Activated T-cell treated with anti-CD3 and anti-CD28 coated beads, Interleukin-2, amount 50 U/mL, for 72 hours (primary cell): Measurements from ENCODE around the gene GRID1. TPM values are rescaled to one million over a fixed set of nuclear protein-coding genes. Genes with fewer than 3 reads are reported as not detected.
A peak's percentile ranks its signal among the peaks of the same experiment; 100 is the strongest.

ENCODE experiments used
- ATAC-seq, 2 donors: fragments of 150-1000 bp; cut with Tn5 transposase; replicated peaks in 1 of 2; 2 replicates each; pipeline ENCODE4 v1.10.0; 2021; ENCODE audit warnings: moderate library complexity in 2 of 2, mild to moderate bottlenecking in 1 of 2
- DNase-seq, 2 donors: peaks; one replicate each; pipeline ENCODE4 v3.0.0; 2021 to 2022; ENCODE audit warnings: mixed read lengths in 1 of 2
- H3K27ac Mint-ChIP-seq: one replicate; pipeline ENCODE4 v1.8.0; 2022; ENCODE audit warnings: mild to moderate bottlenecking, moderate library complexity, mixed read lengths
- H3K27me3 Mint-ChIP-seq: one replicate; pipeline ENCODE4 v1.8.0; 2022; ENCODE audit warnings: low read depth, mixed read lengths
- H3K36me3 Mint-ChIP-seq, 2 donors: one replicate each; pipeline ENCODE4 v1.8.0; 2022; ENCODE audit warnings: mixed read lengths in 2 of 2, mild to moderate bottlenecking in 1 of 2; ENCODE audit not compliant: insufficient read depth in 2 of 2
- H3K4me1 Mint-ChIP-seq: one replicate; pipeline ENCODE4 v1.8.0; 2022; ENCODE audit warnings: low read depth, mixed read lengths
- H3K4me3 Mint-ChIP-seq, 2 donors: one replicate each; pipeline ENCODE4 v1.8.0; 2022; ENCODE audit warnings: mild to moderate bottlenecking in 2 of 2, mixed read lengths in 2 of 2, moderate library complexity in 2 of 2
- H3K9me3 Mint-ChIP-seq, 2 donors: one replicate each; pipeline ENCODE4 v1.8.0; 2022; ENCODE audit warnings: mixed read lengths in 2 of 2
- total RNA-seq, 2 donors: library from RNA; stranded (reverse); gene quantifications; one replicate each; pipeline ENCODE4 v1.2.3, GENCODE V29; 2022

GRID1 gene
- total RNA-seq, 2 donors from 2014 or later = not detected

DNA sequence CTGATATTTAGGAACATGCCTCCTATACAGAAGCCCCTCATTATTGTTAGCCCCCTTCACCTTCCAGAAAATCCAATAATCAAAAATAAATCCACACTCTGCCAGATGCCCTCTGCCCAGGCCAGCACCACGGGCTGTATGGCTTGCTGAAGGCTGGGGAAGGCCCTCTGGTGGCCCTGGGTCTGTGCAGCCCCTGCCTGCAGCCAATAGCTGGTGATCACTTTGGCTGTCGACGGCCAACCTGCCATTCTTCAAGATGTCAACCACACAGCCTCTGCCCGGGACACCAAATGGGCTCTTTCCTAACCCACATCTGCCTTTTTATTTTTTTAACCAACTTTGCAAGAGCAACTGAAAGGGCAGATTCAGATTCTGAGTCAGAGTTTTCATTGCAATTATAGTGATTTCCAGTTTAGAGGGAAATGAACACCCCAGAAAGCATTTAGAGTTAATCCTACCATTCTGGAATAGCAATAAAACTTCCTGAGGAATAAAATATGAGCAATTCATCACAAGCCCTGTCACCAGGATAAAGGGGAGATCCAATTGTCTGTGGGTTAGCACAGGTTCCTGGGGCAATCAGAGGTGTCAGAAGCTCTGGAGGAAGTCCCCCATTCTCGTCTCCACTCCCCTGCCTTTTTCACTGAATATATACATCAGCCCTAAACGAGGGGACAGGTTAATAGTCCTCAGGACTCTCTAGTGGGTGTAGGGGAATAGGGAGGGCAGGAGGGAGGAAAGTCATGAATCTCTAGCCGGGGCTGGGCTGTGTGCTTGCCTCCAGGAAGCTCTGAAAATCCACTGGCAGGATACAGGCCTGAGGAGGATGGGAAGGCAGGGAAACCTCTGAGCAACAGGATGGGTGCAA is 211.3 kb downstream of the GRID1 start:
- Mint-ChIP-seq H3K36me3 (no peaks in the 10 kb centered on the region), H3K4me1 (no peaks in the 10 kb centered on the region), H3K27me3 (peaks cover 6% of the 10 kb centered on the region), H3K9me3 (no peaks in the 10 kb centered on the region), H3K27ac (no peak overlapping the region), H3K4me3 (no peak overlapping the region)
- DNase-seq = no peak
- ATAC-seq = no peak

DNA sequence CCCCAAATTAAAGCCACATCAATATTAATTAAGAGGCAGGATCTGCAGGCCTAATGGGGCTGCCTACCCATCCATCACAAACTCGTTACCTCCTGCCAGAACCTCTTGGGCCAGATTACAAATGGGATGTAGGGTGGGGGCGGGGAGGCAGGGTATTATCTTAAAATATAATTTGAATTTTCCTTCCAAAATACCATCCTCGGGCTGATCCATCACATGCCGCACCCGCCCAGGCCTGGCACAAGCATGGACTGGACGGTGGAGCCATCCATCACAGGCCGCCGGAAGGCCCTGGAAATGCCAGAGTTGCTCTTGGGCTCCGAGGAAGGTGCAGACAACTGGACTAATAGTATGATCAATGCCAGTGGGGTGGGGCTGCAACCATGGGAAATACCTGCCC is 212.8 kb downstream of the GRID1 start:
- Mint-ChIP-seq H3K4me3 (no peak overlapping the region), H3K36me3 (no peaks in the 10 kb centered on the region)
- no peak for ATAC-seq

DNA sequence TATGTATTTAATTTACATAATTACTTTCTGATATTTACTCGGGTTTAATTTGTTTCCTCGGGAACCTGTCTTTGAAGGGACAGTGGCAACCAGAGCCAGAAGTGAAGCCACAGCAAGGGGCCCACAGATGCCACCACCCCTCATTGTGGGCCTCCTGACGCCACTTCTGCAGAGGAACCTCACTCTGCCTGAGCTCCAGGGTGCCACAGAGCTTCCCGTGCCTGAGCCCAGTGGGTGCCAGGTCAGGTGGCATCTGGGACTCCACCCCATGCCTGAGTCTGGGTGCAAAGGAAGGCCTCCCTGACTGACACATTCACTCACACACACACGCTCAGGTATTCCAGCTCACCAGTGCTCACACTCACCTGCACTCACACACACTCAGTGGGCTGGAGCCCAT is 213.7 kb downstream of the GRID1 start:
- Mint-ChIP-seq H3K4me1 (no peaks in the 10 kb centered on the region), H3K36me3 (no peaks in the 10 kb centered on the region), H3K27me3 (peaks cover 6% of the 10 kb centered on the region), H3K9me3 (no peaks in the 10 kb centered on the region), H3K27ac (no peak overlapping the region), H3K4me3 (no peak overlapping the region)
- DNase-seq (no peak), ATAC-seq (no peak)

More for the DNA sequence above, 212.8 kb downstream of the GRID1 start:
- H3K4me1 Mint-ChIP-seq = no peaks in the 10 kb centered on the region
- peaks cover 6% of the 10 kb centered on the region for H3K27me3 Mint-ChIP-seq
- no peaks in the 10 kb centered on the region for H3K9me3 Mint-ChIP-seq
- DNase-seq = no peak
- H3K27ac Mint-ChIP-seq = no peak overlapping the region

DNA sequence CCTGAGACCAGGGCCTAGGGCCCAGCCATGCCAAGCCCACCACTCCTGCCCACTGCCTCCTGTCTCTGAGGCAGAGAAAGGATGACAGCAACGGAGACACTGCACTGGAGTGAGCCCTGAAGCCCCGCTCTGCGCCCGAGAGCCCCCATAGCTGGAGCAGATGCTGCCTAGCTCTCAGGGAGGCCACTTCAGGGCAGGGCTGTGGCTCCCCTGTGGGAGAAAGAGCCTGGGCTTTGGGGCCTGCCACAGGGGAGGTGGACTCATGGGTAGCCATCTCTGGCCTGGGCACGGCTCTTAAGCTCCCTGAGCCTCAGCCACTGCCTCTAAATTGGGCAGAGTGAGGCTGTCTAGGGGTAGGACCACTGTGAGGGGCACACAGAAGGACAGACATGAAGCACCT is 214.2 kb downstream of the GRID1 start:
- ATAC-seq = no peak
- Mint-ChIP-seq H3K27me3 (peaks cover 6% of the 10 kb centered on the region), H3K27ac (no peak overlapping the region), H3K9me3 (no peaks in the 10 kb centered on the region), H3K4me1 (no peaks in the 10 kb centered on the region), H3K36me3 (no peaks in the 10 kb centered on the region), H3K4me3 (no peak overlapping the region)
- no peak for DNase-seq

DNA sequence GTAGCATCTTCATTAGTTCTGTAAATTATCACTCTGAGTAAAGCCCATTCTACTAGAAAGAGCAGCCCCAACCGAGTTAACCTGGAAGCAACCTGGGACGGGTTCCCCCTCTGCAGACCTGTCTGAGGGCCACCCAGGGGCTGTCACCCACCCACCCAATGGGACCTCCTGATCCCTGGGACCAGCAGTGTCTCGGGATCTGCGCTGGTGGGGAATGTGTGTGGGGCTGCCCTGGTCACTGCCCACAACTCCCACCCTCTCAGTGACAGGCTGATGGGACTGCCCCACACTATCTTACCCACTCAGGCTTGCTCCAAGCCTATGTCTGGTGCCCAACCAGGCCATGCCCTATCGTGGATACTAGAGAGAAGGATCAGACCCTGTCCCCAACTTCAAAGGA is 215.0 kb downstream of the GRID1 start:
- DNase-seq (no peak), ATAC-seq (no peak)
- H3K36me3 Mint-ChIP-seq = no peaks in the 10 kb centered on the region
- no peaks in the 10 kb centered on the region for H3K9me3 Mint-ChIP-seq
- no peak overlapping the region for H3K27ac Mint-ChIP-seq
- no peak overlapping the region for H3K4me3 Mint-ChIP-seq
- no peaks in the 10 kb centered on the region for H3K4me1 Mint-ChIP-seq
- peaks cover 3% of the 10 kb centered on the region for H3K27me3 Mint-ChIP-seq

DNA sequence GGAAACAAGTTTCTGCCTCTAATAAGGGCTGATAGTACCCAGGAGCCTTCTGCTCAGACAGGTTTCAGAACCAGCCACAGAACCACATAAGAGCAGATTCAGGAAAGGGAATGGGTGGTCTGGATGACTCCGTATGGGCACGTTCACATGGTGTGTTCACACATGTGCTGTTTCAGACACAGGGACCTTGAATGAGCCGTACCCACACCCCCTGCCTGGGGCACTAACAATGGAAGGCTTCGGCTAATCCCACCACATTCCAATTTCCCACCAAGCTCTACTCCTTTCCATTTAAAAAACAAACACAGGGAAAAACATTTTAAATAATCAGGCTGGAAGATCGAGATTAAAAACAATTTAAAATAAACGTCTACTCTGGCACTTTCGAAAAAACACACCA is 217.3 kb downstream of the GRID1 start:
- Mint-ChIP-seq H3K4me1 (no peaks in the 10 kb centered on the region), H3K36me3 (no peaks in the 10 kb centered on the region), H3K4me3 (no peak overlapping the region), H3K27me3 (no peaks in the 10 kb centered on the region), H3K27ac (no peak overlapping the region), H3K9me3 (no peaks in the 10 kb centered on the region)
- no peak for DNase-seq
- no peak for ATAC-seq

DNA sequence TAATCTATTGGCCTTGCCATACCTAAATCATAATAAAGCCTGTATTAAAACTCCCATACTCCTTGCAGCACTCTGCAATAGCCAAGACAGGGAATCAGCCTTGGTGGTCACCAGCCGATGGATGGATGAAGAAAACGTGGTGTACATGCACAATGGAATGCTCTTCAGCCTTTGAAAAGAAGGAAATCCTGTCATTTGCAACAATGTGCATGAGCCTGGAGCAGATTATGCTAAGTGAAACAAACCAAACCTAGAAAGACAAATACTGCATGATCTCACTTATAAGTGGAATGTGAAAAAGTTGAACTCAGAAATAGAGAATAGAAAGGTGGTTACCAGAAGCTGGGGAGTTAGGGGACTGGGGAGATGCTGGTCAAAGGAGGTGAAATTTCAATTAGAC is 218.5 kb downstream of the GRID1 start:
- Mint-ChIP-seq H3K27me3 (no peaks in the 10 kb centered on the region), H3K4me1 (no peaks in the 10 kb centered on the region), H3K4me3 (no peak overlapping the region), H3K36me3 (no peaks in the 10 kb centered on the region), H3K27ac (no peak overlapping the region), H3K9me3 (no peaks in the 10 kb centered on the region)
- DNase-seq = no peak
- ATAC-seq = no peak

DNA sequence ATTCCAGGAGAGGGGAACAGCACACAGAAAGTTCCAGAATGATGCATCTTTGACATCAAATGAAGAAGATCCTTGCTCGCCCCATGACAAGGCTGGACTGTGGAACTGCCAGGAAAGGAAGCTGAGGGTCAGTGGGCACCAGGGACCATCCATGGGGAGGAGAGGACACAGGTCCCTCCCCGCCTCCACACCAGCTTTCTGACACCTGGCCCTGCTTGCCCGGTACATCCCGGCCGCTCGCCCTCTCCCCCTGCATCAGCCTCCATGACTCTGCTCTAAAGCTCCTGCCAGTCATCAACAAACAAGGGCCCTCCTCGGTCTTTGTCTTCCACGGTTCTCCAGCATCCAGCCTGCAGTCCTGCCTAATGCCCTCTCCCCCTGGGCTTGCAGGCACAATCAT is 222.3 kb downstream of the GRID1 start:
- ATAC-seq (no peak), DNase-seq (no peak)
- Mint-ChIP-seq H3K9me3 (no peaks in the 10 kb centered on the region), H3K4me1 (no peaks in the 10 kb centered on the region), H3K4me3 (no peak overlapping the region), H3K27me3 (no peaks in the 10 kb centered on the region), H3K27ac (no peak overlapping the region), H3K36me3 (no peaks in the 10 kb centered on the region)

DNA sequence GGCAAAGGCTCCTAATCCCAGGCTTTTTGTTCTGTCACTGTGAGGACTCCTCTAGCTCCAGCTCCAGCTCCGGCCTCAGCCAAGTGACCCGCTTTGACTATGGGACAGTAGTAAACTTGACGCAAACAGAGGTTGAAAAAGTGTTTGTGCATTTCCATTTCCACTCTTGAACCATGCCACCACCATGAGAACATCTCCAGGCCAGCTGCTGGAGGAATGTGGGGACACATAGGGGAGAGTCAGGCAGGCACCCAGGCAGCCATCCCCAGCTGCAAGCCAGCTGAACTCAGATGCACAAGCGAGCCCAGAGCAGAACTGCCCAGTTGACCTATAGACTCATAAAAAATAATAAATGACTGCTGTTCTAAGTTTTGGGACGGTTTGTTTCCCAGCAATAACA is 224.7 kb downstream of the GRID1 start:
- Mint-ChIP-seq H3K9me3 (no peaks in the 10 kb centered on the region), H3K4me1 (no peaks in the 10 kb centered on the region), H3K36me3 (no peaks in the 10 kb centered on the region), H3K27me3 (no peaks in the 10 kb centered on the region), H3K4me3 (no peak overlapping the region), H3K27ac (no peak overlapping the region)
- DNase-seq (no peak), ATAC-seq (no peak)

DNA sequence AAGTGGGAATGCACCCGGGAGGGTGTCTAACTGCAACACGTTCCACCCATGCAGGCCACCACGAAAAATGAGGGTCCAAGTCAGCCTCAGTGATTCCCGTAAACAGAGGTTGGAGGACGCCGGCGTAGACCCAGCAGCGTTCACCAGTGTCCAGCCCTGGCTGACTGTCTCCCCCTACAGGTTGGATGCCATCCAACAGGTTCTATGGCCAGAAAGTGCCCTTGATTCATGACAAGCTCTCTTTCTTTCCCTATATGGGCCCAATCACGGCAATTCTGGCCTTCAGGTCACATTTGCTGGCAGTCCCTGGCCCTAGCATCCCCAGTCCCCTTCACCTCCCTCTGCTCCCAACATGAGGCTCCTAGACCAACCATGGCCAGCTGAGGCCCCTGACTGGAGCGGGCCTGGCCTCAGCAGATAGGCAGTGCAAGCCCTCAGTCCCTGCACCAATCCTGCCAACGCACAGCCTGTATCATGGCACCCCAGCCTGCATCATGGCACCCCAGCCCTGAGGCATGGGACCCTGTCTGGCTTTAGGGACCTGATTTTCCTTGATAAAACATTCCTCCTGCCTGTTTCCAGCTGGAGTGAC is 227.4 kb downstream of the GRID1 start:
- DNase-seq (peak; percentile 21 to 35), ATAC-seq (peak in 1 of 2 donors; percentile 56)
- Mint-ChIP-seq H3K9me3 (no peaks in the 10 kb centered on the region), H3K27me3 (no peaks in the 10 kb centered on the region), H3K36me3 (no peaks in the 10 kb centered on the region), H3K4me1 (no peaks in the 10 kb centered on the region), H3K4me3 (no peak overlapping the region), H3K27ac (no peak overlapping the region)

DNA sequence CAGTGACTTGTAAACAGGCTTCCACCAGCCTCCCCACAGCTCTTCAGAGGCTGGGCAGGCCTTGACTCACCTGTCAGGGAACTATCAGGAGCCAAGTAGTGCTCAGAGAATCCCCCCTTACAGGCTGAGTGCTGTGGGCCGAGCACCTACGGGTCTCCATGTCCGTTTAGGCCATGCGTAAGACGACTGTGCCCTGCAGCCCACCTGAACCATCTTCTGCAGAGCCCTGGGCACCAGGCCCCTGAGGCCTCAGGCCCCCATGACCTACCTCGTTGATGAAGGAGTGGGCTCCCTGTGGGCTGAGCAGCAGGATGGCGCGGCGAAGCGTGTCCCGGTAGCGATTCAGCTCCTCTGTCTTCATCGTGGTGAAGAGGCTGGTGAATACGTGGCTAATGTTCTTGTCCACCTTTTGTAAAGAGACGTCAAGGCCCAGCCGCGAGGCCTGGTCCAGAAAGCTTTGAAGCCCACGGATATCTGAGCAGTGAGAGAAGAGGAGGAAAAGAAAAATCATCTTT is 228.0 kb downstream of the GRID1 start:
- no peak overlapping the region for H3K4me3 Mint-ChIP-seq
- no peaks in the 10 kb centered on the region for H3K27me3 Mint-ChIP-seq
- H3K36me3 Mint-ChIP-seq = no peaks in the 10 kb centered on the region
- no peaks in the 10 kb centered on the region for H3K4me1 Mint-ChIP-seq
- ATAC-seq (no peak), DNase-seq (no peak)
- H3K9me3 Mint-ChIP-seq = no peaks in the 10 kb centered on the region
- H3K27ac Mint-ChIP-seq = no peak overlapping the region

DNA sequence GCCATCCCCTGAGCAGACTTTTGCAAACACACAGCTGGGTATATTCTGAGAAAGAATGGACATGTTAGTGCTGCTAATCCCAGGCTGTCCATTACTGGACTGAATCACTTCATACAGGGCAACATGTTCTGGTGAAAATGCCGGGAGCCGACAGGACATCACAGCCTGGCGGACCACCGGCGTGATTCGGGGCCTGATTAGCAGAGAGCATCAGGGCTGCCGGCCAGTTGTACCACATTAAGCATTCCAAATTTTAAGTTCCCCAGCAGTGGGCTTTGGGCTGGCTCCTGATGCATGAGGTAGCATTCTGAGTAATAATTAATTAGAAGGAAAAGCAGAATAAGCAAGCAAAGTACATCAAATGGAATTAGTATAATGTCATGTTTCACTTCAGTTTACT is 229.0 kb downstream of the GRID1 start:
- no peak overlapping the region for H3K27ac Mint-ChIP-seq
- no peak overlapping the region for H3K4me3 Mint-ChIP-seq
- no peaks in the 10 kb centered on the region for H3K36me3 Mint-ChIP-seq
- no peaks in the 10 kb centered on the region for H3K4me1 Mint-ChIP-seq
- ATAC-seq = no peak
- no peaks in the 10 kb centered on the region for H3K9me3 Mint-ChIP-seq
- DNase-seq = no peak
- H3K27me3 Mint-ChIP-seq = no peaks in the 10 kb centered on the region

DNA sequence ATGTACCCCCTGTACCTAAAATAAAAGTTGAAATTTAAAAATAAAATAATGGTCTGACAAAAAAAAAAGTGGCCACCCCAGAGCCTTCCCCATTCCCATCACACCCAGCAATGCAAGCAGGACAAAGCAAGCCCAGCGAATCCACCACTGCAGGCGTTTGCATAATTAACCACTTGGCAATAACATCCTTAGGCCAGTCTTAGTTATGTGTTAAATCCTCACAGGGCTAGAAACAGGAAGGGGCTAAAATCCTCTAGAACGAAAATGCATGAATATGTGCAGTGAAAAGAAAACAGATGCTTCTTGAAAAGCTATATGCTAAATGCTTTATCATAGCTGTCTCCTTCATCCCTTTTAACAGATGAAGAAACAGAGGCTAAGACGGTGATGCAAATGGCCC is 229.7 kb downstream of the GRID1 start:
- Mint-ChIP-seq H3K27ac (no peak overlapping the region), H3K36me3 (no peaks in the 10 kb centered on the region), H3K4me3 (no peak overlapping the region), H3K9me3 (no peaks in the 10 kb centered on the region), H3K27me3 (no peaks in the 10 kb centered on the region), H3K4me1 (no peaks in the 10 kb centered on the region)
- ATAC-seq (no peak), DNase-seq (no peak)

DNA sequence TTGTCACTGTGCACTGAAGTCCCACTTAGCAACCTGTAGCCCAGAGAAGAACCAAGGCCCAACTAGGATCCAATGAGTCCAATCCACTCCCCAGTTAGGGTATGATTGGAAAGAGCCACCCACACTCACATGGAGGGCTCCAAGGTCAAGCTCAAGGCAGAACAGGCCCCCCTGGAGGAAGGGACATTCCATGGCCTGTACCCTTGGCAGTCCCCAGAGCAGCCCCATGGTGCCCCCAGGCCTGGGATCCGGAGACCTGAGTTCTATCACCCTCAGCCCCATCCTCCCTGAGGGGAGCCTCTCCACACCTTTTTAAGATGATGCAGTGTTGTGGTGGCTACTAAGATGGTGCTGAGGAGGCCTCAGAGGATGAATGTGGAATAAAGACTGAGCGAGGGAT is 231.4 kb downstream of the GRID1 start:
- no peak for ATAC-seq
- Mint-ChIP-seq H3K36me3 (no peaks in the 10 kb centered on the region), H3K27ac (no peak overlapping the region), H3K27me3 (no peaks in the 10 kb centered on the region), H3K4me3 (no peak overlapping the region), H3K4me1 (no peaks in the 10 kb centered on the region), H3K9me3 (no peaks in the 10 kb centered on the region)
- no peak for DNase-seq
